ENCODE measurements around the gene IL36RN.

IL36RN gene

DNA sequence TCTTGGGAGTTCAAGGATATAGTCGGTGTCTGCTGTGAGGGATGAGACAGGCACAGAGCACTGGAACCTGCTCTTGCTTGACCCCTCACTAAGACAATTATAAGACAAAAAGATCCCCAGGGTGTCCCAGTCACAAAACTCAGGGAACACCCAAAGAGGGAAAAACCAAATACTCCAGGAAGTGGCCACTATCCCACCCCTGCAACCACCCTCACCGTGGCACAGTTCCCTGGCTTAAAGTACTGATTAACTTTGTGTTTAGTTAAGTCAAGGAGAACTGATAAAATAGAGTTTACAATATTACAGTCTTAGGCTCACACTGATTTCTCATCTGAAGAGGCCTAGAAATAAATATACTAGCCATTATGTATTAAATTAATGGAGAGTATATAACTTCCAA lies 19.8 kb upstream of the IL36RN start:
- Histone ChIP-seq H3K79me2 (no peaks in the 10 kb centered on the region), H3K4me3 (ENCODE audit: low read depth, low read length) (no peak overlapping the region), H3K4me1 (no peaks in the 10 kb centered on the region), H2AFZ (no peak overlapping the region), H3K27me3 (ENCODE audit: control insufficient read depth, insufficient read depth, low read length) (no peaks in the 10 kb centered on the region), H3K9me3 (ENCODE audit: control insufficient read depth, low read length) (no peaks in the 10 kb centered on the region), H3K27ac (no peak overlapping the region), H3K9ac (no peak overlapping the region), H3K36me3 (ENCODE audit: control insufficient read depth, insufficient read depth, low read length) (no peaks in the 10 kb centered on the region), H3K4me2 (ENCODE audit: low read length) (no peak overlapping the region)
- TF ChIP-seq, protein P1, sequence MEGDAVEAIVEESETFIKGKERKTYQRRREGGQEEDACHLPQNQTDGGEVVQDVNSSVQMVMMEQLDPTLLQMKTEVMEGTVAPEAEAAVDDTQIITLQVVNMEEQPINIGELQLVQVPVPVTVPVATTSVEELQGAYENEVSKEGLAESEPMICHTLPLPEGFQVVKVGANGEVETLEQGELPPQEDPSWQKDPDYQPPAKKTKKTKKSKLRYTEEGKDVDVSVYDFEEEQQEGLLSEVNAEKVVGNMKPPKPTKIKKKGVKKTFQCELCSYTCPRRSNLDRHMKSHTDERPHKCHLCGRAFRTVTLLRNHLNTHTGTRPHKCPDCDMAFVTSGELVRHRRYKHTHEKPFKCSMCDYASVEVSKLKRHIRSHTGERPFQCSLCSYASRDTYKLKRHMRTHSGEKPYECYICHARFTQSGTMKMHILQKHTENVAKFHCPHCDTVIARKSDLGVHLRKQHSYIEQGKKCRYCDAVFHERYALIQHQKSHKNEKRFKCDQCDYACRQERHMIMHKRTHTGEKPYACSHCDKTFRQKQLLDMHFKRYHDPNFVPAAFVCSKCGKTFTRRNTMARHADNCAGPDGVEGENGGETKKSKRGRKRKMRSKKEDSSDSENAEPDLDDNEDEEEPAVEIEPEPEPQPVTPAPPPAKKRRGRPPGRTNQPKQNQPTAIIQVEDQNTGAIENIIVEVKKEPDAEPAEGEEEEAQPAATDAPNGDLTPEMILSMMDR (IDR thresholded peaks at IDR 0.05), result no peak

DNA sequence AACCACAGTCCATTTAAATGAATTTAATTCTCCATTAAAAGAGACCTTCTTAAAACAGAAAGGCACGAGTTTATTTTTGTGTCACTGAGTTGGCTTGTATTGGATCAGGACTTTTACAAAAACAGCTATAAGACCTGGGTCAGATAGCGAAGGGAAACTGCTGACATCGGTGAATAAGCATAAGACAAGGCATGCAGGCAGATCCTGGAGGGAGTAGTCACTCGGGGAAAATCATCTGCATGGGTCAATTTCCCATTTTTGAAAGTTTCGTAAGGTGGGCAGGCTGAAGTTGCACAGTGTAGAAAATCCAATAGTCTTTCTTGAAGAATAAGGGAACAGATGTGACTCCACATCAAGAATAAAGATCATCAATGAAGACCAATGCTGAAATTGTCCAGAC lies 19.3 kb upstream of the IL36RN start:
- Histone ChIP-seq H3K9ac (no peak overlapping the region), H3K27me3 (ENCODE audit: control insufficient read depth, insufficient read depth, low read length) (no peaks in the 10 kb centered on the region), H3K27ac (no peak overlapping the region), H3K4me3 (ENCODE audit: low read depth, low read length) (no peak overlapping the region), H3K9me3 (ENCODE audit: control insufficient read depth, low read length) (no peaks in the 10 kb centered on the region), H3K4me1 (no peaks in the 10 kb centered on the region), H2AFZ (no peak overlapping the region), H3K4me2 (ENCODE audit: low read length) (peak overlapping the region; percentile 17), H3K36me3 (ENCODE audit: control insufficient read depth, insufficient read depth, low read length) (no peaks in the 10 kb centered on the region), H3K79me2 (no peaks in the 10 kb centered on the region)
- TF ChIP-seq, protein P1 (IDR thresholded peaks at IDR 0.05), result no peak

- H3K9ac ChIP-seq, result no peak overlapping the region
- H3K9me3 ChIP-seq (ENCODE audit: control insufficient read depth, low read length), result no peaks in the 10 kb centered on the region
- no peaks in the 10 kb centered on the region for H3K36me3 ChIP-seq (ENCODE audit: control insufficient read depth, insufficient read depth, low read length)
- no peak overlapping the region for H3K4me2 ChIP-seq (ENCODE audit: low read length)
- no peak overlapping the region for H2AFZ ChIP-seq
- no peaks in the 10 kb centered on the region for H3K79me2 ChIP-seq
- H3K4me3 ChIP-seq (ENCODE audit: low read depth, low read length), result no peak overlapping the region
- H3K4me1 ChIP-seq, result no peaks in the 10 kb centered on the region
- no peak overlapping the region for H3K27ac ChIP-seq
- TF ChIP-seq, protein P1 (IDR thresholded peaks at IDR 0.05), result no peak
- H3K27me3 ChIP-seq (ENCODE audit: control insufficient read depth, insufficient read depth, low read length), result no peaks in the 10 kb centered on the region
Observed at GRCh38 chr2:113041871-113042270, 17.1 kb upstream of the IL36RN start.

- no peak overlapping the region for H3K4me3 ChIP-seq (ENCODE audit: low read depth, low read length)
- TF ChIP-seq, protein P1 (IDR thresholded peaks at IDR 0.05), result no peak
- no peaks in the 10 kb centered on the region for H3K4me1 ChIP-seq
- H3K27me3 ChIP-seq (ENCODE audit: control insufficient read depth, insufficient read depth, low read length), result no peaks in the 10 kb centered on the region
- H3K9me3 ChIP-seq (ENCODE audit: control insufficient read depth, low read length), result no peaks in the 10 kb centered on the region
- H3K36me3 ChIP-seq (ENCODE audit: control insufficient read depth, insufficient read depth, low read length), result no peaks in the 10 kb centered on the region
- no peak overlapping the region for H3K27ac ChIP-seq
- no peak overlapping the region for H3K4me2 ChIP-seq (ENCODE audit: low read length)
- H3K9ac ChIP-seq, result no peak overlapping the region
- H3K79me2 ChIP-seq, result no peaks in the 10 kb centered on the region
- H2AFZ ChIP-seq, result no peak overlapping the region
Observed at GRCh38 chr2:113046465-113046864, 12.5 kb upstream of the IL36RN start.
